ENCODE measurements around the gene PLEKHA8. TPM values are rescaled to one million over a fixed set of nuclear protein-coding genes. Genes with fewer than 3 reads are reported as not detected.

Gene PLEKHA8
- total RNA-seq, 1 donor from 2014 or later = 8.8 TPM

DNA sequence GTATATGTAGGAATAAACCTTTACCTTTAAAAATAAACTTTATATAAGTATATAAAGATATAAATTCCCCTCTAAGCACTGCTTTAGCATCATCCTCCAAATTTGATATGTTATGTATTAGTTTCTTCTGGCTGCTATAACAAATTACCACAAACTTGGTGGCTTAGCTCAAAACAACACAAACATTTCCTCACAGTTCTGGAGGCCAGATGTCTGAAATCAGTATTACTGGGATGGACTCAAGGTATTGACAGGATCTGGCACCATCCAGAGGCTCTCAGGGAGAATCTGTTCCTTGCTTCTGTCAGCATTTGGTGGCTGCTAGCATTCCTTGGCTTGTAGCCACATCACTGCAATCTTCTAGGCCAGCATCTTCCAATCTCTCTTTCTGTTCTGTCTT is 31.9 kb upstream of the PLEKHA8 start:
- TF ChIP-seq CTCF (IDR thresholded peaks at IDR 0.05) = no peak
- DNase-seq (no peak), ATAC-seq (no peak)
- Histone ChIP-seq H3K36me3 (no peaks in the 10 kb centered on the region), H3K4me1 (no peaks in the 10 kb centered on the region), H3K4me3 (no peak overlapping the region), H3K9me3 (peaks cover 20% of the 10 kb centered on the region), H3K27me3 (ENCODE audit: low read depth) (no peaks in the 10 kb centered on the region), H3K27ac (no peak overlapping the region)
- intact Hi-C loops (cut with DNase I) = no loop called here

DNA sequence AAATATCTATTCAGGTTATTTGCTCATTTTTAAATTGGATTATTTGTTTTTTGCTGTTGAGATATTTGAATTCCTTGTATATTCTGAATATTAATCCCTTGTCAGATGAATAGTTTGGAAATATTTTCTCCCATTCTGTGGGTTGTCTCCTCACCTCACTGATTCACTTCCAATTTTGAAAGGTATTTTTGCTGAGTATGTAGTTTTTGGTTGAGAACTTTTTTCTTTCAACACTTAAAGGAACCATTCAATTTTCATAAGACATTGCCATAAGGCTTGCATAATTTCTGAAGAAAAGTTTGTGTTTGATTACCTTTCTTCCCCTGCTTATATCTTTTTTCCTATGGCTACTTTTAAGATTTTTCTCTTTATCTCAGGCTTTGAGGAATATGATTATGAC is 29.7 kb upstream of the PLEKHA8 start:
- no peaks in the 10 kb centered on the region for H3K36me3 ChIP-seq
- H3K9me3 ChIP-seq = peaks cover 12% of the 10 kb centered on the region
- no peak overlapping the region for H3K27ac ChIP-seq
- no peak for TF ChIP-seq CTCF (IDR thresholded peaks at IDR 0.05)
- no peak overlapping the region for H3K4me3 ChIP-seq
- no peaks in the 10 kb centered on the region for H3K4me1 ChIP-seq
- ATAC-seq = no peak
- H3K27me3 ChIP-seq (ENCODE audit: low read depth) = no peaks in the 10 kb centered on the region
- intact Hi-C loops (cut with DNase I) = no loop called here
- DNase-seq = no peak

- Histone ChIP-seq H3K9me3 (no peaks in the 10 kb centered on the region), H3K4me1 (no peaks in the 10 kb centered on the region), H3K36me3 (no peaks in the 10 kb centered on the region), H3K27ac (no peak overlapping the region), H3K27me3 (ENCODE audit: low read depth) (no peaks in the 10 kb centered on the region), H3K4me3 (no peak overlapping the region)
- ATAC-seq (no peak), DNase-seq (no peak)
- intact Hi-C loops (cut with DNase I) = no loop called here
- TF ChIP-seq CTCF (IDR thresholded peaks at IDR 0.05) = no peak
Measured at GRCh38 chr7:30001998-30002397, 26.2 kb upstream of the PLEKHA8 start.

DNA sequence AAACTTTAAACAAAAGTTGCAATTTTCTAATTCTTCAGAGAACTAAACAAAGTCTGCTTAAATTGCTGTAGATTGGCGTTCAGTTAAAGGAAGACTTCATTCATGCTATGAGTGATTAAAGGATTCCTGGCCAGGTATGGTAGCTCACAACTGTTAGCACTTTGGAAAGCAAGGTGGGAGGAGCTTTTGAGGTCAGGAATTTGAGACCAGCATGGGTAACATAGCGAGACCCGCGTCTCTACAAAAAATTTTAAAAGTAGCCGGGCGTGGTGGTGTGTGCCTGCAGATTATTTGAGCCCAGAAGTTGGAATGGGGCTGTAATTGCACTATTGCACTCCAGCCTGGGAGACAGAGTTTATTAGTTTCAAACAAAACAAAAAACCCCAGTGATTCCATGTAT is 25.1 kb upstream of the PLEKHA8 start:
- Histone ChIP-seq H3K4me1 (no peaks in the 10 kb centered on the region), H3K4me3 (no peak overlapping the region), H3K36me3 (no peaks in the 10 kb centered on the region), H3K9me3 (no peaks in the 10 kb centered on the region), H3K27me3 (ENCODE audit: low read depth) (no peaks in the 10 kb centered on the region), H3K27ac (no peak overlapping the region)
- DNase-seq (no peak), ATAC-seq (no peak)
- no peak for TF ChIP-seq CTCF (IDR thresholded peaks at IDR 0.05)
- intact Hi-C loops (cut with DNase I) = no loop called here

GRCh38 chr7:30005464-30005863 is 22.7 kb upstream of the PLEKHA8 start:
- no peak for DNase-seq
- no peak for ATAC-seq
- Histone ChIP-seq H3K4me3 (no peak overlapping the region), H3K27ac (no peak overlapping the region), H3K9me3 (no peaks in the 10 kb centered on the region), H3K36me3 (no peaks in the 10 kb centered on the region), H3K27me3 (ENCODE audit: low read depth) (no peaks in the 10 kb centered on the region), H3K4me1 (no peaks in the 10 kb centered on the region)
- no peak for TF ChIP-seq CTCF (IDR thresholded peaks at IDR 0.05)
- intact Hi-C loops (cut with DNase I) = no loop called here

DNA sequence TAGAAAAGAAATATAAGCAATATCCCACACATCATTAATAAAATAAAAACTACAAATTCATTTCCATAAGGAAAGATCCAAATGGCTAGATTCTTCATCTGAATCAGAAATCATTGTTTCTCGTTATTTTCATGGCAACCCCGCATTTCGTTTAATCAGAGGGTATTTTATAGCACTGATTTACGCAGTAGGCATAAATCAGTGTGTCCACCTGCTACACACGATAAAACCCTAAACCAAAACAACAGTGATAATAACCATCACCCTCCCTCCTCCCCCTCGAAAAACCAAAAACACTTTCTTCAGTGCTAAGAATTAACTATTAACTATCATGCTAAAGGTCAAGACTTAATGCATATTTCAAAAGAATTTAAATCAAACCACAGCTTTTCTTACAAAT is 18.2 kb upstream of the PLEKHA8 start:
- Histone ChIP-seq H3K4me3 (no peak overlapping the region), H3K27ac (no peak overlapping the region), H3K9me3 (no peaks in the 10 kb centered on the region), H3K27me3 (ENCODE audit: low read depth) (no peaks in the 10 kb centered on the region), H3K4me1 (no peaks in the 10 kb centered on the region), H3K36me3 (peaks cover 17% of the 10 kb centered on the region)
- ATAC-seq (no peak), DNase-seq (no peak)
- TF ChIP-seq CTCF (IDR thresholded peaks at IDR 0.05) = no peak
- intact Hi-C loops (cut with DNase I) = no loop called here

All from lower lobe of right lung (tissue), 2 donors.